Adrenal gland (tissue), 12 donors: Measurements from ENCODE around the gene CCDC97. TPM values are rescaled to one million over a fixed set of nuclear protein-coding genes. Genes with fewer than 3 reads are reported as not detected.

ENCODE experiments used
- DNase-seq, 7 donors: peaks; one replicate each; pipeline ENCODE4 v3.0.0-alpha.2; 2019 to 2020
- H3K27ac ChIP-seq, 5 donors: fragments of 200-600 bp; sonication (generic) in 4 of 5; 1 replicate in 3 of 5; 2 replicates in 2 of 5; pipeline versions ENCODE4 v1.5.1 to v1.8.0; 2016 to 2020; ENCODE audit warnings: mild to moderate bottlenecking in 1 of 5
- H3K27me3 ChIP-seq: fragments of 200-600 bp; 2 replicates; pipeline ENCODE4 v1.8.0; 2021
- H3K36me3 ChIP-seq, 2 donors: fragments of 200-600 bp; replicated peaks in 1 of 2; 1 replicate in 1 of 2; 2 replicates in 1 of 2; pipeline versions ENCODE4 v1.5.1 to v1.8.0; 2018 to 2022
- H3K4me1 ChIP-seq, 2 donors: fragments of 200-600 bp; replicated peaks in 1 of 2; 1 replicate in 1 of 2; 2 replicates in 1 of 2; pipeline versions ENCODE4 v1.5.1 to v1.8.0; 2018 to 2021
- H3K4me3 ChIP-seq, 4 donors: fragments of 200-600 bp; sonication (generic) in 3 of 4; one replicate each; pipeline ENCODE4 v1.5.1; 2016 to 2018
- H3K9me3 ChIP-seq, 3 donors: fragments of 200-600 bp; sonication (generic) in 1 of 3; replicated peaks in 1 of 3; 1 replicate in 2 of 3; 2 replicates in 1 of 3; pipeline versions ENCODE4 v1.5.1 to v1.8.0; 2016 to 2021
- POLR2A ChIP-seq, 2 donors: fragments of 450-650 bp; IDR thresholded peaks; one replicate each; pipeline ENCODE4 v1.6.1; 2017; ENCODE audit warnings: antibody characterized with exemption in 2 of 2, mild to moderate bottlenecking in 2 of 2, moderate library complexity in 1 of 2
- WGBS, 4 donors: extraction: QIAGEN DNeasy Blood & Tissue Kit in 2 of 4; methylation state at CpG; one replicate each; pipeline versions ENCODE4 v1.1.5 to v1.1.7; 2013 to 2017; 5-methylcytosine and 5-hydroxymethylcytosine counted together
- intact Hi-C, 2 donors: fragments of 100-400 bp; cut with DNase I; formaldehyde crosslinking; loops; one replicate each; pipeline versions ENCODE4 v1.14.1 to v1.15.0; 2022 to 2023
- polyA plus RNA-seq, 3 donors: library from polyadenylated mRNA; stranded (reverse); fragments of 200-250 nt in 2 of 3; fragments of 350-450 nt in 1 of 3; fragmentation: Illumina TruSeq in 1 of 3; extraction: RNeasy Lipid Tissue Mini Kit (QIAGEN cat#74804) in 1 of 3; gene quantifications; one replicate each; pipeline ENCODE4 v1.2.3, GENCODE V29; 2013 to 2014
- total RNA-seq, 9 donors: library from RNA; depleted of rRNA in 4 of 9; stranded (reverse); fragments of >200 nt in 4 of 9; fragments of 120-200 nt in 1 of 9; fragmentation: NEBNext Ultra II Directional in 1 of 9; extraction: Animal tissue kit (Norgen Biotek cat#: 25700) in 1 of 9; gene quantifications; one replicate each; pipeline versions ENCODE4 v1.1.0 to v1.2.4, GENCODE V29; 2013 to 2023
- TF ChIP-seq, protein P1 (sequence below), 6 experiments: fragments of 450-650 bp in 4 of 6; fragments of 200-600 bp in 2 of 6; sonication (generic) in 1 of 6; IDR thresholded peaks; 1 replicate in 5 of 6; 2 replicates in 1 of 6; pipeline versions ENCODE4 v1.5.1 to v1.8.0; 2016 to 2021; ENCODE audit warnings: antibody characterized with exemption in 6 of 6, mild to moderate bottlenecking in 2 of 6, moderate library complexity in 1 of 6
- donor health status: healthy with polysubstance abuse.
- donor health status: Bipolar disorder and iron deficiency.
- donor health status: DM: yes; HTN: yes; CAD: no.
- donor health status: DM: no; HTN: no; CAD: no.
- donor health status: DM: no; HTN: no; CAD: no.
- donor health status: DM: yes; HTN: yes; CAD: no.

The CCDC97 gene
- total and polyA plus RNA-seq, 12 donors = 8.2 to 25.6 (median 16.4) TPM

DNA sequence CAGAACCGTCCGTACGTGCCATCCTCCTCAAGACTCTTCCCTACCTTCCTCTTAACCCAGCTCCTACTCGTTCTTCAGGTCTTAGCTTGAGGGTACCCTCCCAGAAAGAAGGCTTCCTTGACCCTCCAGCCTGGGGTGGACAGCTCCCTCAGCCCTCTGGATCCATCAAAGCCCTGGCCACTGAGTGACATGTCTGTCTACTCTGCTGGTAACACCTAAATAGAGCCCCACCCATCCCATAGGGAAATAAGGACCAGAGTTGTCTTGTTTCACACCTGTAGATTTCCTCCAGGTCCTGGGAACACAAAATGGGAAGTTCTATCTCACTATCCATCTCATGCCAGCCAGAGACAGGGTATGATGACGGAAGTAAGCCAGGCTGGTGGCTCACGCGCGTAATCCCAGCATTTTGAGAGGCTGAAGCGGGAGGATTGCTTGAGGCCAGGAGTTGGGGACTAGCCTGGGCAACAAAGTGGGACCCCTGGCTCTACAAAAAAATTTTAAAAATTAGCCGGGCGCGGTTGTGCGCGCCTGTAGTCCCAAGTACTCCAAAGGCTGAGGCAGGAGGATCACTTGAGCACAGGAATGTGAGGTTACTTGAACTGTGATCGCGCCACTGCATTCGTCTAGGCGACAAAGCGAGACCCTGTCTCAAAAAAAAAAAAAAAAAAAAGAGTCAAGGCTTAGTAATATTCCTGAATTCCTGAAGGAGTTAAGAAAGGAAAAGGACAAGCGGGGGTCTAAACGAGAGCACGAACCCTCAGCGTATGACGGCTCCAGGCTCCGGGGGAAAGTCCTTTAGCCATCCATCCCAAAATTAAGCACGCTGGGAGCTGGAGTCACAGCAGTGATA is 566 bp upstream of the CCDC97 start:
- peak overlapping the region; percentile 71 to 84 (median 79) for H3K4me3 ChIP-seq
- peaks cover 21 to 37% of the 10 kb centered on the region in 2 donors for H3K4me1 ChIP-seq
- intact Hi-C loops = loop anchor here in 1 of 2 donors (5.0 kb wide), 1 partner anchor 112 kb away; no protein-coding TSS in a partner anchor
- DNase-seq = peak in 3 of 7 donors; percentile 39 to 62 (median 54)
- WGBS, 4 donors = 8 to 13% (median 11%) methylated on average over 26 of the region's 26 CpGs
- peaks cover 0 to 53% of the 10 kb centered on the region in 2 donors for H3K36me3 ChIP-seq
- peak overlapping the region; percentile 91 to 99 (median 96) for H3K27ac ChIP-seq
- no peak for TF ChIP-seq POLR2A (IDR thresholded peaks at IDR 0.05)
- TF ChIP-seq, protein P1, sequence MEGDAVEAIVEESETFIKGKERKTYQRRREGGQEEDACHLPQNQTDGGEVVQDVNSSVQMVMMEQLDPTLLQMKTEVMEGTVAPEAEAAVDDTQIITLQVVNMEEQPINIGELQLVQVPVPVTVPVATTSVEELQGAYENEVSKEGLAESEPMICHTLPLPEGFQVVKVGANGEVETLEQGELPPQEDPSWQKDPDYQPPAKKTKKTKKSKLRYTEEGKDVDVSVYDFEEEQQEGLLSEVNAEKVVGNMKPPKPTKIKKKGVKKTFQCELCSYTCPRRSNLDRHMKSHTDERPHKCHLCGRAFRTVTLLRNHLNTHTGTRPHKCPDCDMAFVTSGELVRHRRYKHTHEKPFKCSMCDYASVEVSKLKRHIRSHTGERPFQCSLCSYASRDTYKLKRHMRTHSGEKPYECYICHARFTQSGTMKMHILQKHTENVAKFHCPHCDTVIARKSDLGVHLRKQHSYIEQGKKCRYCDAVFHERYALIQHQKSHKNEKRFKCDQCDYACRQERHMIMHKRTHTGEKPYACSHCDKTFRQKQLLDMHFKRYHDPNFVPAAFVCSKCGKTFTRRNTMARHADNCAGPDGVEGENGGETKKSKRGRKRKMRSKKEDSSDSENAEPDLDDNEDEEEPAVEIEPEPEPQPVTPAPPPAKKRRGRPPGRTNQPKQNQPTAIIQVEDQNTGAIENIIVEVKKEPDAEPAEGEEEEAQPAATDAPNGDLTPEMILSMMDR (IDR thresholded peaks at IDR 0.05) = no peak
- H3K27me3 ChIP-seq = no peaks in the 10 kb centered on the region
- no peaks in the 10 kb centered on the region for H3K9me3 ChIP-seq

DNA sequence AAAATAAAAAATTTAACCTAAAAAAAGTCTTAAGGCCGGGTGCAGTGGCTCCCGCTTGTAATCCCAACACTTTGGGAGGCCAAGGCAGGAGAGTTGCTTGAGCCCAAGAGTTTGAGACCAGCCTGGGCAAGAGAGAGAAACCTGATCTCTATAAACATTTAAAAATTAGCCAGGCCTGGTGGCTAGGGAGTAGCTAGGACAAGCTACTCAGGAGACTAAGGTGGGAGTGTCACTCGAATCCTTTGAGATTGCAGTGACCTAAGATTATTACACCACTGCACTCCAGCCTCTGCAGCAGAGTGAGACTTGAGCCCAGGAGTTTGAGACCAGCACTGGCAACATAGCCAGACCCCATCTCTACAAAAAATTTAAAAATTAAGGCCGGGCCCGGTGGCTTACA is 1.1 kb downstream of the CCDC97 start:
- peak in 1 of 7 donors; percentile 15 for DNase-seq
- Histone ChIP-seq H3K27me3 (no peaks in the 10 kb centered on the region), H3K4me3 (peak overlapping the region in 1 of 4 donors; percentile 84), H3K4me1 (peaks cover 21 to 37% of the 10 kb centered on the region in 2 donors), H3K27ac (no peak overlapping the region), H3K36me3 (peaks cover 0 to 45% of the 10 kb centered on the region in 2 donors), H3K9me3 (no peaks in the 10 kb centered on the region)
- intact Hi-C loops = no loop called here
- TF ChIP-seq, protein P1 (IDR thresholded peaks at IDR 0.05) = no peak
- no peak for TF ChIP-seq POLR2A (IDR thresholded peaks at IDR 0.05)
- 56 to 64% (median 62%) methylated on average over 5 of the region's 5 CpGs for WGBS, 4 donors

DNA sequence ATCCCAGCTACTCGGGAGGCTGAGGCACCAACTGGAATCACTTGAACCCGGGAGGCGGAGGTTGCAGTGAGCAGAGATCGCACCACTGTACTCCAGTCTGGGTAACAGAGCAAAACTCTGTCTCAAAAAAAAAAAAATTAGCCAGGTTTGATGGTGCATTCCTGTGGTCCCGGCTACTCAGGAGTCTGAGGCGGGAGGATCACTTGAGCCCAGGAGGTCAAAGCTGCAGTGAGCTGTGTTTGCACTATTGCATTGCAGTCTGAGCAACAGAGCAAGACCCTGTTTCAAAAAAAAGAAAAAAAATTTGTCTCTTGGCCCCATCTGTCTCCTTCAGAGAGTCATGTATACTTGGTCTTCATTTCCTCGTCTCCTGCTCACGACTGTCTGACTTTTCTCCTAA is 1.6 kb downstream of the CCDC97 start:
- intact Hi-C loops = no loop called here
- WGBS, 4 donors = 84 to 90% (median 90%) methylated on average over 8 of the region's 8 CpGs
- H3K27me3 ChIP-seq = no peaks in the 10 kb centered on the region
- DNase-seq = no peak
- H3K4me3 ChIP-seq = no peak overlapping the region
- H3K27ac ChIP-seq = no peak overlapping the region
- H3K4me1 ChIP-seq = peaks cover 21 to 37% of the 10 kb centered on the region in 2 donors
- TF ChIP-seq, protein P1 (IDR thresholded peaks at IDR 0.05) = no peak
- no peak for TF ChIP-seq POLR2A (IDR thresholded peaks at IDR 0.05)
- H3K36me3 ChIP-seq = peaks cover 0 to 45% of the 10 kb centered on the region in 2 donors
- H3K9me3 ChIP-seq = no peaks in the 10 kb centered on the region

DNA sequence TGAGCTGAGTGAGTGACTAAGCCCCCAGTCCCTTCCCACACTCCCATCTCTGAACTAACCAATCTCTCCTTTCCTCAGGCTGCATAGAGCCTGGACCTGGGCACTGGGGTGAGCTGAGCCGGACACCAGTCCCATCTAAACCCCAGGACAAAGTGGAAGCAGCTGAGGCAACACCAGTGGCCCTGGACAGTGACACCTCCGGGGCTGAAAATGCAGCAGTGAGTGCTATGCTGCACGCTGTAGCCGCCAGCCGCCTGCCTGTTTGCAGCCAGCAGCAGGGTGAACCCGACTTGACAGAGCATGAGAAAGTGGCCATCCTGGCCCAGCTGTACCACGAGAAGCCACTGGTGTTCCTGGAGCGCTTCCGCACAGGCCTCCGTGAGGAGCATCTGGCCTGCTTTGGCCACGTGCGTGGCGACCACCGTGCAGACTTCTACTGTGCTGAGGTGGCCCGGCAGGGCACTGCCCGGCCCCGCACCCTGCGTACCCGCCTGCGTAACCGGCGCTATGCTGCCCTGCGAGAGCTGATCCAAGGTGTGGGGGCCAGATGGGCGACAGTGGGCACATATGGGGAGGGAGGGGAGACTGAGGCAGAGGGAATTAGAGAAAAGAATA is 6.4 kb downstream of the CCDC97 start:
- H3K4me1 ChIP-seq = peaks cover 1 to 9% of the 10 kb centered on the region in 2 donors
- H3K27me3 ChIP-seq = no peaks in the 10 kb centered on the region
- intact Hi-C loops = no loop called here
- H3K36me3 ChIP-seq = peaks cover 0 to 71% of the 10 kb centered on the region in 2 donors
- no peaks in the 10 kb centered on the region for H3K9me3 ChIP-seq
- WGBS, 4 donors = 93 to 99% (median 97%) methylated on average over 14 to 24 of the region's 24 CpGs
- no peak overlapping the region for H3K4me3 ChIP-seq
- DNase-seq = no peak
- TF ChIP-seq, protein P1 (IDR thresholded peaks at IDR 0.05) = no peak
- TF ChIP-seq POLR2A (IDR thresholded peaks at IDR 0.05) = no peak
- H3K27ac ChIP-seq = no peak overlapping the region
